SK-N-MC (cell line): ENCODE measurements around the gene PSMA6.

Experiments used
- EZH2 ChIP-seq: fragments of 200-600 bp; sonication (generic); IDR thresholded peaks from one replicate; pipeline ENCODE4 v1.6.1; 2017; ENCODE audit warnings: antibody characterized with exemption
- FOXP2 ChIP-seq: optimal IDR thresholded peaks from 2 replicates; pipeline ENCODE3; 2011; ENCODE audit warnings: mild to moderate bottlenecking, moderate library complexity; ENCODE audit not compliant: insufficient read depth; ENCODE audit errors: extremely low read length, control extremely low read depth
- POLR2AphosphoS5 ChIP-seq: IDR thresholded peaks from 2 replicates; pipeline ENCODE4 v1.6.1; 2012; ENCODE audit warnings: mild to moderate bottlenecking, low read depth, low read length, borderline replicate concordance

DNA sequence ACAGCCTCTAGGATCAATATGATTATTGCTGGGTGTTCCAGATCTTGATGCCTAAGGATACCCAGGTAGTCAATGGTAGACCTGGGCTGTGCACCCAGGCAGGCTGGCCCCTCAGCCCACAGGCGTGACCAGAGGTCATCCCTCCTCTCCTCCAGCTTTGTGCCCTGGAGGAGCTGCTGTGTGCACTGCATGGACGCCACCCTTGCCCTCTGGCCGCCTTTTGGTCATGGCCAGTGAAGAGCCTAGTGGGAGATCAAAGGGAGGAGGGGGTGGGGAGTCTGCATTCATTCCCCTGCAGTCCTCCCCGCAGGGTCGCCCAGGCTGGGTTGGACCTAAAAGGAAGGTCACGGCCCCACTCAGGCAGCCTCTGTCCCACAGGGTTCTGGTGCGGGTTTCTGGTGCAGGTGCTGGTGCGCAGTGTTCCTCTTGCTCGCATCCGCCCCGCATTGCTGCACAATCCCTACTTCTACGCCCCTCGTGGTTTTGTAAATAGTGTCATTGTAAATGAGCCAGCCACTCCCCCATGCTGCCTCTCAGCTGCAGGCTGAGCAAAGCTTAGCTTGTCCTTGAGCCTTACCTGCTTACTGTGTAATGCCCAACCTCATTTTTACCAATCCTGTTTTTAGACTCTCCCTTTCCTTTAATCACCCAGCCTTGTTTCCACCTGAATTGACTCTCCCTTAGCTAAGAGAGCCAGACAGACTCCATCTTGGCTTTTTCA, 55.3 kb downstream of the PSMA6 start:
- TF ChIP-seq EZH2 (no peak), POLR2AphosphoS5 (no peak), FOXP2 (no peak)
